Endometrial microvascular endothelial cells (primary cell): ENCODE measurements around the gene TBC1D5. TPM values are rescaled to one million over a fixed set of nuclear protein-coding genes. Genes with fewer than 3 reads are reported as not detected.
"Not testable (repeated sequence)": the region's sequence is repeated elsewhere in the genome, so short reads cannot be mapped to it uniquely, and the experiment has no call there.

Source experiments
- in situ Hi-C: cut with HindIII; loops from 2 replicates; pipeline ENCODE4 v1.10.0; 2017; ENCODE audit warnings: low sequenced_read_pairs, low pct_unique_long_range_greater_than_20kb; ENCODE audit errors: inconsistent ontology term
- total RNA-seq: library from RNA; depleted of rRNA; stranded (reverse); fragments of >200 nt; gene quantifications from one replicate; pipeline ENCODE4 v1.2.3, GENCODE V29; 2015; ENCODE audit errors: inconsistent ontology term

The TBC1D5 gene
- total RNA-seq, 1 donor from 2014 or later: 46.6 TPM

DNA sequence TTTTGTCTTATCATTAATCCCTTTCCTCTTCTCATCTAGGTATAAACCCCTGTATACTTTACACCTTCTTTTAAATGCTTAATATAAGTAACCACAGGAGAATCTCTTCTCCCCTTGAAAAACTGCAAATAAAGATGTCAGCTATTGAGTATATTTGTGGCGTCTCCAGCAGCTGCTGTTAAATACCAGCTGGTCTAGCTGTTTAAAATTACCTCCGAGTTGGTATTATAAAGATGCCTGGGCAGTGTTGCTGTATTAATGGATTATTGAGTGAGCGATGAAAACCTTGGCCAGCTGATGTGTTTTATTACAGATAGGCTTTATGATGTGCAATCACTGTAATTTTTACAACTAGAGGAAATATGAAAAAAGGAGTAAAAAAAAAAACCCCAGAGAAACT is 388.1 kb downstream of the TBC1D5 start:
- in situ Hi-C loops: no loop called here

DNA sequence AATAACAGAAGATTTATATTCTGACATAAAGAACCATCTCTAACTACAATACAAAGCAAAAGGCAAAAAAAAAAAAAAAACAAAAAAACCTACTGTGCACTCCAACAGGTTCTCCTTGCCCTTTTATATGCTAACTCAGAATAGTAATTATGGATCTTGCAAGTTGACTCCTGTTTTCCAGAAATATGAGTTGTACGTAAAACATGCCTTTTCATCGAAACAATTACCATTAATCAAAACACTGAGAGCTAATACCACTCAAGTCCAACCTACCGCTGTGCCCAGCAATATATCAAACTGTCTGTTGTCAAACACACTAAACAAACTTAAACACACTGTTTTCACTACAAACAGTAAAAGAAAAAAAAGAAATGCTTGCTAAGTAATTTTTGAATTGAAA is 389.8 kb downstream of the TBC1D5 start:
- in situ Hi-C loops: no loop called here

DNA sequence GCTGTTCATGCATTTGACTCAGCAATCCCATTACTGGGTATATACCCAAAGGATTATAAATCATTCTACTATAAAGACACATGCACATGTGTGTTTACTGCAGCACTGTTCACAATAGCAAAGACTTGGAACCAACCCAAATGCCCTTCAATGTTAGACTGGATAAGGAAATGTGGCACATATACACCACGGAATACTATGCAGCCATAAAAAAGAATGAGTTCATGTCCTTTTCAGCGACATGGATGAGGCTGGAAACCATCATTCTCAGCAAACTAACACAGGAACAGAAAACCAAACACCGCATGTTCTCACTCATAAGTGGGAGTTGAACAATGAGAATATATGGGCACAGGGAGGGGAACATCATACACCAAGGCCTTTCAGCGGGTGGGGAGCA is 391.2 kb downstream of the TBC1D5 start:
- in situ Hi-C loops: not testable (repeated sequence)

DNA sequence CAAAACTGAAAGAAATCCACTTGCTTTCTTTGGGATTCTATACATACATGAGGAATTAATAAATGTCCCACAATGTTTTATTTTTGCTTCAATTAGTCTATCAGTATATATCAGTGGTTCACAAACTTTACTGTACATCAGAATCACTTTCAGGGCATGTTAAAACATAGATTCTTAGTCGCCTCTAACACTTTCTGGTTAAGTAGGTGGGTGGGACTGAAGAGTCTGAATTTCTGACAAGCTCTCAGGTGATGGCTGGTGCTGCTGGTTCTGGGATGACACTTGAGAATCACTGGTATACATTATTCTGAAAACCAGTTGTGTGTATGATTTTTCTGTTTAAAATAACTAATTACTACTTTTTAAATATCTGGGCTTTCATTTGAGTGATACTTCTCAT is 393.3 kb downstream of the TBC1D5 start:
- in situ Hi-C loops: no loop called here

DNA sequence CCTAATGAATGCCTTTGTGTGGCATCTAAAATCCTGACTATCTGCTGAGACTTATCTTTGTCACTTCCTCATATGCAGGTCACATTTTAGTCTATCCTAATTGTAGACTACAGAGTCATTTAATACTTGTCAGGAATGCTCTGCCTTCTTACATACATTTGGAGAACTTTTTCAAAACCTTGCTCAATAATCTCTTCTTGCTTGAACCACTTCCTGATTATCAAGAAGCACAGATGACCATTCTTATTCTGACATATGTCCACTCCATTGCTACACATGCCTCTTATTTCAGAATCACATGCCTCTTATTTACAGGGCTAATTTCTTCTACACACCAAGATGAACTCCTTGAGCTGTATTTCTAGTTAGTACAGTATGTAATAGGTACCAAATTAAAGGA is 400.3 kb downstream of the TBC1D5 start:
- in situ Hi-C loops: no loop called here

DNA sequence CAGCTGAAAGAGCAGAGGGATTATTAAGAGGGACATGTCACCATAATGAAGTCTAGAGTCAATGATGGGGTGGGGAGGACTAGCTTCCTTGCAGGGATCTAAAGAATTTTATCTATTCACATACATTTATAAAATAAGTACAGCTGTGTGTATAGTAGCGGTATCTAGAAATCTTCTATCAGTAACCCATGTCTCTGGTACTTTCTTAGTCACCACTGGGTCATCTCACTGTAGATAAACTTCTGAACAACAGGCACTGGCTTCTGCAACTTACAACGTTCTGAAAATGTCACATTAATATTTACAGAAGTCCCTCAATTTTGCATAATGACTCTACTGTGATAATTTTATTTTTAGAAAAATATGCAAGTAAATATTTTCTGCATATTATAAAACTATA is 401.7 kb downstream of the TBC1D5 start:
- in situ Hi-C loops: no loop called here

DNA sequence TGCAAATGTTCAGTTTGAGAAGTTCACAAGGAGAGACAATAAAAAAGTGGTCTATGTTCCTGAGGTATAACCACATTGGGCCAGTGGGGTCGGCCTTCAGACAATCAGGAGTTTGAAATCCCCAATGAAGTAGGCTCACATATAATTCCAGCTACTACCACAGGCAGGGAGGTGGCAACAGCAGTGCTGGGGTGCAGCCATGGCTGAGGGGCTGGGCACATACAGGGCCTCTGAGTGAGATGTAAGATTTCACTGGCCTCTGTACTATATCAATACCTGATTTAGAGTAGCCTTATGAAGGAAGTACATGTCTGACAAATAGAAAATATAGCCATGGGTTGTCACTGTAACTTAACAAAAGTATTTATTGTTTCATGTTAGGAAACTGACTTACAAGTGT is 402.2 kb downstream of the TBC1D5 start:
- in situ Hi-C loops: no loop called here

DNA sequence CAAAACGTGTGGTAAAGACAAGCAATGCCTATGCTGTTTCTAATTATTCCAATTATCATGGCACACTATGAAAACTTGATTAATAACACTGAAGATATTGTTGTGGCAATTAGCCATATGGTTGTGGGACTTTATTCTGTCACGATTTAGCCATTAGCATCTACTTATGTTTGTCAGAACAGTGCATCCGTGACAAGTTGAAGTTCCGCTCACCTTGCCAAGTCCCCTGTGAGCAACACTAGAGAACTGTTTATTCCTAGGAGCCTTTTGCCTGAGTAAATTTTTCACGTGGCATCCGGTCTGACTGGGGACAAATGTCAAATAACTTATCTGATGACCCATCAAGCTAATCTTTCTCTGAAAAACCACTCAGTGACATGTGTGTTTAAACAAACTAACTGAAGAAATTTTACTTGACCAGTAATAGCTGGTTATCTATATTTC is 403.3 kb downstream of the TBC1D5 start:
- in situ Hi-C loops: no loop called here

DNA sequence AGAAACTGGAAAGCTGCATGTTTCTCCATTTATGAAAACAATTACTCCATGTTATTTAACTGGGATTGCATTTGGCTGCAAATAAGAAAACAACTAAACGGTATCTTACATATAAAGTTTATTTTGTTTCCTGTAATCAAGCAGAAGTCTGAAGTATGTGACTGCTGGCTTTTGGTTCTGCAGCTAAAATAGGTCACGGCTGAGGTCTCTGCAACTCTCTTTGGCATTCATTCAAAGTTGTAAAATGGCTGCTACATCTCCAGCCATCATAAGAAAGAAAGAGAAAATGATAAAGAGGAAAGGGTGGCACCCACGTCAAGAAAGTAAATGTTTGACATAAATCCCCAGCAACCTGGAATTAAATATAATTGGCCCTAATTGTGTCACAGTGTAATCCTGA is 406.1 kb downstream of the TBC1D5 start:
- in situ Hi-C loops: no loop called here

DNA sequence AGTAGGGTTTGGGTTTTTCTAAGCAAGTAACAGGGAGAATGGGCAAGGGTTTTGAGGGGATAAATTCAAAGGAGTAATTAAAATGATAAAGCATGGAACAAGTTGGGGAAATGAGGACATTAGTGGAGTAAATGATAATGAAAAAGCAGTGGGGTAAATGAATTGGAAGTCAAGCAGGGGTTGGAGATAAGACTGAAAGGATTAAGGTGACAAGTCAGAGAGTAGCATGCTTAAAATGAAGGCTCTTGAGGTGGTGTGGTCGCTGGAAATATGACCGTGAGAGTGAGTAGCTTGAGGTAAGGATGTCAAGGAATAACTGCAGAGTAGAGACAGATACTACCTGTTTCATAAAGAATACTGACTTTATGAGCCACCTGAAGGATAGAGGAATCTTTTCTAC is 408.5 kb downstream of the TBC1D5 start:
- in situ Hi-C loops: no loop called here

DNA sequence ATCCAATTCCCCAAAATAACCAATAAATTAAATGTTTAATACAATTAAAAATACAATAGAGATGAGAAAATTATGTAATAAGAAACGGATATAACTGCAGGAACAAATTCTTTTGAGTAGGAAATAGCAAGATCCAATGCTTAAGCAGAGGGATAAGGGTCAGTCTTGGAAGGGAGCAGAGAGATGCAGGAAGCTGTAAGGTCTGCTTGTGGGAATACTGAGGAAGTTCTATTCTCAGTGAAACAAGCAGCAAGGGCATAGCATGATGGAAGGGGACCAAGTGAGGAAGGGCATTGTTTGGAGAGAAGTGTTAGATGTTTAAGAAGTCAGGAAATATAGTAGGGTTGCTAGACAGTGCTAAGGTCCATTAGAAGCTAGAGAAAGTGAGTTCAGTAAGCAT is 409.0 kb downstream of the TBC1D5 start:
- in situ Hi-C loops: no loop called here

DNA sequence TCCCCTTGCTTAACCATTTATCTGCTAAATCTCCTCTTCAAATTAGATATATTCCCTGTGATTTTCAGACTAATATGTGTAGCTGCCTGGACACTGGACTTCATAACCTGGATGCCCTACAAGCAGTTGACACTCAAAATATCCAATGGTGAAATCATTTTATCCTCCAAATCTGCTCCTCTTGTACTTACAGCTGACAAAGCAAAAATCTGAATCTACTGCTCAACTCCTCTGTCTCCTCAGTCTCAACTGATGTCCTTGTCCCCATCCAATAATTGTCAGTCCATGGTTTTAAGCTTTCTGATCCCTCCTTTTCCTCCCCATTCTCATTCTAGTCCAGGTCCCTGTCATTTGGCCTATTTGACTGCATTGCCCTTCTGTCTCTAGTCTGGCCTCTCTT is 411.8 kb downstream of the TBC1D5 start:
- in situ Hi-C loops: no loop called here

DNA sequence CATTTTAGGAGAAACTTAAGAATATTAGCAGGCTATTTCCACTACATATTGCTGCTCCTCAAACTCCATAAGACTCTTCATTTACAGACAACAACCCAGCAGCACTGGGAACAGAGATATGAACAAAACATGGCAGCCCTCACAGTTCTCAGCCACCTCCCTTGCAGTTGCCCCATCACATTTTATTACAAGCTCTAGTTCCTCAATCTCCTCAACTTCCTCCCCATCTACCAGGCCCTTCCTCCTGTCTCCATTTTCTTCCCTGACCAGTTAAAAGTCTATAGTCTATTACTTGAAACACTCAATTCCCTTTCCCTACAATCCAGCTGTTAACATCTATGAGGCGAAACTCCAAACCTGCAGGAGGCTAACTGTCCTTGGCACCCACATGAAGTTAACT is 412.5 kb downstream of the TBC1D5 start:
- in situ Hi-C loops: no loop called here

DNA sequence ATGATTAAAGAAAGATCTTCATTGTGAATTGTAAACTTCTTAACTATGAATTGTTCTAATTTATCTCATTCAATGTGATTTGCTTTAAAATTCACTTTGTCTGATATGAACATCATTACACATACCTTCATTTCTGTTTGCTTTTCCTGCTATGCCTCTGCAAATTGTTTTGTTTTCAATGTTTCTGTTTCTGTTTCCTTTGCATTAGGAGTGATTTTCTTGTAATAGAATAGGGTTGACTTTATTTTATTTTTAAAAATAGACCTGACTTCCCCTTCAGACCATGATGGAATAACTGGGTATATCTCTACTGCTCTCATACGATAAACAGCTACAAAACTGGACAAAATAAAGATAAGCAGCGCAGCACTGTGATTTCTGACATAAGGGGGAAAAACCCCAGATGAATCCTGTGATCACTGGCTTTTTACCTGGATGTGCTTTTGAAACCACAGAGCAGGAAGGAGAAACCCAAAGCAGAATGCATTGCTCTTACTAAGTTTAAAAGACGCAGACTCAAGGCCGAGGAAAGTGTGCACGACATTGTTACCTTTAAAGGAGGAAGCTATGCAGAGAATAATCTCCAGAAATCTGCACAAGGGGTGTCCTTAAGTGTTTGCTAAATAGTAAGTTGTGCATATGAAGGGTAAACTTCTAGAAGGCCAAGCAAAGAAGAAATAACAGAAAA is 420.2 kb downstream of the TBC1D5 start:
- in situ Hi-C loops: no loop called here

DNA sequence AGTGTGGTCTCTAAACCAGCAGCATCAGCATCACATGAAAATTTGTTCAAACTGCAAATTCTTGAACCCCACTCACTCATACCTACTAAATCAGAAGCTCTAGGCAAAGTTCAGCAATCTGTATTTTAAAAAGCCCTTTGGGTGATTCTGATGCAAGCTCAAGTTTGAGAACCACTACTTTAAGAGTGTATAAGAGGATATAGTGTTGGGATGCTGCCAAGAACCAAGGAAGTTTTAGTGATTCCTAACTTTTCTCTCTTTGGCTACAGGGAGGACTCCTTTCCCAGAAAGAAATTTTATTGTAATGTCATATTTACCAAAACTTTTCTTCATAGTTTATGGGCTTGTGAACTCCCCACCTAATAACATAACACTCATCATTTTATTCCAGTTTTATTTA is 422.2 kb downstream of the TBC1D5 start:
- in situ Hi-C loops: no loop called here

DNA sequence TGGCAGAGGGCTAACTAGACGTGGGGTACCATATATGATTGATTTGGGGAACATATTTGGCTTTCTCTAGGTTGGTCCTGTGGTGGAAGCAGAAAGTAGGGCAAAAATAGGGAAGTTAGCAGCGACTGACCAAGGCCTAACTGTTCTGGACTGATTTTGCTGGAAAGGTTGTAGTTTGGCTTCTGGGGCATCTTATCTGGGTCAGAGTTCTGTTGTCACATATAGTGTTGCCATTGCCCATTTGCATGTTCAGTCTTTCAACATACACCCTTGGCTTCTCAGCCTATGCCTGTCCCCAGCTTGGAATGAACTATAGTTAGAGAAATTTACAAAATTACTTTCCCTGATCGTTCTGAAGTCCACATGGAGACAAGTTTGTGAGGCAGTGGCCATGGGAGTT is 426.5 kb downstream of the TBC1D5 start:
- in situ Hi-C loops: no loop called here

DNA sequence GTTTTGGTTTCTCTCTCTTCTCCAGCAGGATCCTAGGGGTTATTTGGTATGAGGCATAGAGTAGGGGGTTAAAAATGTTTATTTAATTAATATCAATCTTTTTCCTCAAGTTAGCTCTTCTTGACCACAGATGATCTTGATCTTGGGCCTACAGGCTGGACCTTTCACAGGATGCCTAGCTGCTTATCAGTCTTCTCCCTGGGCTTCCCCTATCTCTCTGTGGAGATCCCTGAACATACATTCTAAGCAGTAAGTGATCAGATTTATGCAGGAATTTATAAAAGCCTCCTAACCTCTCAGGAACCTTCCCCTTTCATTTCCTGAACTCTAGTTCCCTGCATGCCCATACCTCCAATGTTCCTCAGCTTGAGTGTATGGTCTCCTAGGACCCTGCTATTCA is 428.3 kb downstream of the TBC1D5 start:
- in situ Hi-C loops: no loop called here

DNA sequence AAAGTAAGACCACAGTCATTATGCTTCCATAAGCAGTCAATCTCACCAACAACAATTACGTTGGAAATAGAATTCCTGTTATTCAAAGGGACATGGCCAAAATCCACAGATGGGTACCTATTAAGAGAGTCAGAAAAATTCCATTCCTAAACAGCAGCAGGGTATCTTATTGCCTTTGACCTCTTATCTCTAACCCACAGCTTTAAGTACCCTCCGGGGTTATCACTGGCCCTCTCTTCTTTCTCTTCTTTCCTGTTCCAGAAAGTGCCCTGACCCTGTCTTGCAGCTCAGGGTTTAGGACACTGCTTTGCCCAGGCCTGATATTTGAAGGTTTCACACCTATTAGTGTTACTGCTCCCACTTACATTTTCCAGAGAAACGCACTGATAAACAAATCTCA is 428.7 kb downstream of the TBC1D5 start:
- in situ Hi-C loops: no loop called here

DNA sequence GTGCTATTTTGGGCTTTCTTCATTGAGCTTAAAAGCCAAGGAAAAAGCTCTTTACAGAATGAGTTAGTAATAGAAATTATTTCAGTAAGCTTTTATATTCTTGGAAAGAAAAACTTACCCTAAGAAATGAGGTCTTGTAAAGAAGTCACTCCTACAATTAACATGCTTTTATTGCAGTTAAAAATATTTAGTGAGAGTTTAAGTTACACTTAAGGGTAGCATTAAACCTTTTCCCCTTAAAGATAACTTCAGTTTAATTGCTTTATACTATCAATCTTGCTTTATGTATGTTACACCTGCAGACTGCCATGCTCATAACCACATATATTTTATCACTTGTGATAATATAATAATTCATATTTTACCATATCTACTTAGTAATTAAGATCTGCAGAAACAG is 431.4 kb downstream of the TBC1D5 start:
- in situ Hi-C loops: no loop called here

DNA sequence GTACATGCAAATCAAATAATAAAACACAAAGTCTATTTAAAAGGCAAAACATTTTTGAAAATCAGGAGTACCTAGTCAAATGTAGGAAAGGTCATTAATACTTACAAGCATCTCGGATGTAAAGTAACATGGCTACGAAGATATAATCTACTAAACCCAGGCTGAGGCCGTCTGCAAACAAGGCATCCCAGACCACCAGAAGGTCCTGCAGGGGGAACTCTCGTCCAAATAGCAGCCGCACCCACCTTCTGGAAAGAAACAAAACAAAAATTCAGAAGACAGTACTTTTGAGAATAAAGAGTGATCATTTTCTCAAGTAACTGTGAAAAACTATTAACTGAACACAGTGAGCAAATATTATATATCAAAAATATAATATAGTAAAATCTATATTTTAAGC is 434.5 kb downstream of the TBC1D5 start:
- in situ Hi-C loops: no loop called here

DNA sequence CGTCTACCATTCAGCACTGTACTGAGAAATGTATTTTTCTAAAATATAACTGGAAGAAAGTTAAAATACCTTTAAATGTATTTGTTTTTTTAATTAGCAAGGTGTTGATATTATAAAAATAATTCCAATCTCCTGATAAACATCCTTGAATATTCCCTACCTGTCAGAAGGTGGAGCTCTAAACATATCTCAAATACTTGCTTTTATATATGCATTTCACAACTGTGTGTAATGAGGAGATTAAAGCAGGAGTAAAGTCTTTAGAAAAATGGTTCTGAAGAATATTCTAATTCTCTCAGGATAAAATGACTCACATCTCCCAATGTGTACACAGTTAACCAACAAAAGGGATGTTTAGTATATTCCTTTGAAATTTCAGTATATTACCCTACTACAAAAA is 434.9 kb downstream of the TBC1D5 start:
- in situ Hi-C loops: no loop called here
